Activated CD8-positive, alpha-beta T cell treated with anti-CD3 and anti-CD28 coated beads for 36 hours (primary cell): ENCODE results near the gene PRKG1. TPM values are rescaled to one million over a fixed set of nuclear protein-coding genes. Genes with fewer than 3 reads are reported as not detected.

Source experiments
- ATAC-seq: fragments of 200-7000 bp; cut with Tn5 transposase; one replicate; pipeline ENCODE4 v1.10.0; 2021; ENCODE audit warnings: mild to moderate bottlenecking, moderate library complexity
- CTCF ChIA-PET: fragments of 350-600 bp; sonication (Branson Sonifier 250); formaldehyde crosslinking; loops from one replicate; lab custom pipeline; 2021; ENCODE audit warnings: antibody characterized with exemption; lab: Charles Lee
- POLR2A ChIA-PET: fragments of 350-600 bp; sonication (Branson Sonifier 250); formaldehyde crosslinking; loops from one replicate; lab custom pipeline; 2021; ENCODE audit warnings: antibody characterized with exemption; lab: Charles Lee
- DNase-seq: peaks from one replicate; pipeline ENCODE4 v3.0.0-alpha.2; 2020
- H3K27ac Mint-ChIP-seq: one replicate; pipeline ENCODE4 v1.8.0; 2021; ENCODE audit warnings: mild to moderate bottlenecking, mixed read lengths
- H3K27me3 Mint-ChIP-seq: one replicate; pipeline ENCODE4 v1.8.0; 2021; ENCODE audit warnings: mixed read lengths
- H3K36me3 Mint-ChIP-seq: one replicate; pipeline ENCODE4 v1.8.0; 2021; ENCODE audit warnings: low read depth, mixed read lengths
- H3K4me1 Mint-ChIP-seq: one replicate; pipeline ENCODE4 v1.8.0; 2021; ENCODE audit warnings: low read depth, mixed read lengths
- H3K4me3 Mint-ChIP-seq: one replicate; pipeline ENCODE4 v1.8.0; 2021; ENCODE audit warnings: mild to moderate bottlenecking, moderate library complexity, mixed read lengths
- H3K9me3 Mint-ChIP-seq: one replicate; pipeline ENCODE4 v1.8.0; 2021; ENCODE audit warnings: mixed read lengths
- intact Hi-C: fragments of 100-400 bp; cut with micrococcal nuclease; formaldehyde crosslinking; loops from one replicate; pipeline ENCODE4 v1.10.0; 2022
- total RNA-seq, 2 experiments: library from RNA; stranded (reverse); gene quantifications; one replicate each; pipeline ENCODE4 v1.2.3, GENCODE V29; 2021
- TF ChIP-seq, protein P1 (sequence below): fragments of 200-600 bp; IDR thresholded peaks from one replicate; pipeline ENCODE4 v1.8.0; 2022; ENCODE audit warnings: antibody characterized with exemption, mild to moderate bottlenecking

The PRKG1 gene
- total RNA-seq, 2 experiments from 2014 or later = not detected

DNA sequence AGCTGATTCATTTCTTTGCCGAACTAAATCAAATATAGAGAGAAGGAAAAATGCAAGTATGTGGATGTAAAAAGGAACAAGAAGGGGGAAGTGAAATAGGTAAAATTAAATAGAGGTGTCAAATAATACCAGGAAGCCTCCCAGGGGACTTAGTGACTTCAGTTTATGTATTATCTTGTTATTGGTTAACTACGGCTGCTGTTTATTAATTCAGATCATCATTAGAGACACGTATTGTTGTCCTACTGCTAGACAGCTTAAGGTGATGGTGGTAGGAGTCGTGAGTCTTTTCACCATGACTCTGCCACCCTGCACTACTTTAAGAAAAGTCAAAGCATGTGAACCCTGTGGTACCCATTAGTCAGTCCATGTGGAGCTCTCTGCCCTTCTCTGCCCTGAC lies 289.1 kb downstream of the PRKG1 start:
- Mint-ChIP-seq H3K9me3 (no peaks in the 10 kb centered on the region), H3K27ac (no peak overlapping the region), H3K4me3 (no peak overlapping the region), H3K36me3 (no peaks in the 10 kb centered on the region), H3K4me1 (no peaks in the 10 kb centered on the region), H3K27me3 (peaks cover 2% of the 10 kb centered on the region)
- intact Hi-C loops = no loop called here
- ATAC-seq = no peak
- POLR2A ChIA-PET = no interaction called here
- CTCF ChIA-PET = interaction anchor here (1.4 kb wide), 1 partner anchor 14 kb away, joined by 3 read pairs; no protein-coding TSS in a partner anchor
- TF ChIP-seq, protein P1, sequence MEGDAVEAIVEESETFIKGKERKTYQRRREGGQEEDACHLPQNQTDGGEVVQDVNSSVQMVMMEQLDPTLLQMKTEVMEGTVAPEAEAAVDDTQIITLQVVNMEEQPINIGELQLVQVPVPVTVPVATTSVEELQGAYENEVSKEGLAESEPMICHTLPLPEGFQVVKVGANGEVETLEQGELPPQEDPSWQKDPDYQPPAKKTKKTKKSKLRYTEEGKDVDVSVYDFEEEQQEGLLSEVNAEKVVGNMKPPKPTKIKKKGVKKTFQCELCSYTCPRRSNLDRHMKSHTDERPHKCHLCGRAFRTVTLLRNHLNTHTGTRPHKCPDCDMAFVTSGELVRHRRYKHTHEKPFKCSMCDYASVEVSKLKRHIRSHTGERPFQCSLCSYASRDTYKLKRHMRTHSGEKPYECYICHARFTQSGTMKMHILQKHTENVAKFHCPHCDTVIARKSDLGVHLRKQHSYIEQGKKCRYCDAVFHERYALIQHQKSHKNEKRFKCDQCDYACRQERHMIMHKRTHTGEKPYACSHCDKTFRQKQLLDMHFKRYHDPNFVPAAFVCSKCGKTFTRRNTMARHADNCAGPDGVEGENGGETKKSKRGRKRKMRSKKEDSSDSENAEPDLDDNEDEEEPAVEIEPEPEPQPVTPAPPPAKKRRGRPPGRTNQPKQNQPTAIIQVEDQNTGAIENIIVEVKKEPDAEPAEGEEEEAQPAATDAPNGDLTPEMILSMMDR = no peak
- DNase-seq = no peak

DNA sequence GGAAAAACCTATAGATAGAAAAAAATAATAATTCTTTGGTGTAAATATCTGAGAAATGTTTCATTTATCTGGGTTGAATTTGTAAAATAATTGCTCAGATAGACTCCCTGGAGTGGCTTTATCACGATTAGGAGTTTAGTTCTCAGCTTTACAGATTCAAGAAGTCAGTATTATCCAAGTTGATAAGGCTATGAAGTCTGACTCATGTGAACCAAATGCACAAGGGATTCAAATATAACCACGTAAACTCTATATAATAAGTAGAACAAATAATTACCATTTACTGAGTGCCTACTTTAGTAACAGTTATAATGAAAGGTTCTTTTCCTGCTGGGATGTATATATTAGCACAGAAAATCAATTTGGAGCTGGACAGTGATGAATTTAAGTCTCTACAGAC lies 290.4 kb downstream of the PRKG1 start:
- ChIA-PET CTCF (interaction anchor here (1.4 to 1.6 kb wide), 2 partner anchors 13 to 19 kb away, joined by 3 read pairs; no protein-coding TSS in a partner anchor), POLR2A (no interaction called here)
- Mint-ChIP-seq H3K4me3 (no peak overlapping the region), H3K27ac (no peak overlapping the region), H3K27me3 (peaks cover 2% of the 10 kb centered on the region), H3K36me3 (no peaks in the 10 kb centered on the region), H3K4me1 (no peaks in the 10 kb centered on the region), H3K9me3 (no peaks in the 10 kb centered on the region)
- no peak for ATAC-seq
- DNase-seq = no peak
- TF ChIP-seq, protein P1 = no peak
- intact Hi-C loops = no loop called here

DNA sequence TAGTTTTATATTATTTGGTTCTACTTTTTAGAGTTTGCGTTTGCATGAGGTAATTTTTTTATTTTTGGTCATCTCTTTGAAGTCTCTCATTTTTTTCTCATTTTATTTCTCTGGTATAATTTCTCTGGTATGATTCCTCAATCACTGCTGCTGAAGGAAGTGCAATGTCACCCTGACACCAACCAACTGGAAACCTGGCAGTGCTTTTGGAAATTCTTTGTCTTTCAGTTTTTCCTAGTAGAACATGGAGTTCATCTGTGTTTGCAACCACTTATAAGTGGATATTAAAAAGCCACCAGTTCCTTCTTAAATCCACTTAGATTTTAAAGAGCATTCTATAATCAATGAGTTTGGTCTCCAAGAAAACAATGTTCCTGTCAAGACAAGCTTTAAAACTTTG lies 291.8 kb downstream of the PRKG1 start:
- H3K27me3 Mint-ChIP-seq = peaks cover 2% of the 10 kb centered on the region
- ChIA-PET POLR2A (no interaction called here), CTCF (no interaction called here)
- H3K36me3 Mint-ChIP-seq = no peaks in the 10 kb centered on the region
- TF ChIP-seq, protein P1 = no peak
- no peak overlapping the region for H3K4me3 Mint-ChIP-seq
- H3K4me1 Mint-ChIP-seq = no peaks in the 10 kb centered on the region
- no peak overlapping the region for H3K27ac Mint-ChIP-seq
- intact Hi-C loops = no loop called here
- DNase-seq (no peak), ATAC-seq (no peak)
- no peaks in the 10 kb centered on the region for H3K9me3 Mint-ChIP-seq

DNA sequence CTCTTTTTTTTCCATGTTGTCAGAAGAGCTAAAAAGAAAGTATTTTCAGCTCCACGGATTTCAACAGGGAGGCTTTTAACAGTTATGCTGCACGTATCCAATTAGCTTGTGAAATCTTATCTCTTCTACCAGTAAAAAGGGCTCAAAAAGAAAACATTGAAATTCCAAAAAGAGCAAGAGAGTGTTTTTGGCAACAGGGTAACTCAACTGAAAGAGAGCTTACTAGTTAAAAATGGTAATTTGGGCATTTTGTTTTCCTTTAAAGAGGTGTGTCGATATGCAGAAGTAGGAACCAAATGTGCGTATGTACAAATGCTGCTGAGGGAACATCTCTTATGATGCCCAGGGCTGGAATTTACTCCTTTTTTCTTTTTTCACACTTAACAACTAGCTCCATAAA lies 292.8 kb downstream of the PRKG1 start:
- ChIA-PET POLR2A (no interaction called here), CTCF (no interaction called here)
- no peak for DNase-seq
- intact Hi-C loops = no loop called here
- Mint-ChIP-seq H3K4me3 (no peak overlapping the region), H3K4me1 (no peaks in the 10 kb centered on the region), H3K27ac (no peak overlapping the region), H3K27me3 (peaks cover 2% of the 10 kb centered on the region), H3K9me3 (no peaks in the 10 kb centered on the region), H3K36me3 (no peaks in the 10 kb centered on the region)
- ATAC-seq = no peak
- TF ChIP-seq, protein P1 = no peak

DNA sequence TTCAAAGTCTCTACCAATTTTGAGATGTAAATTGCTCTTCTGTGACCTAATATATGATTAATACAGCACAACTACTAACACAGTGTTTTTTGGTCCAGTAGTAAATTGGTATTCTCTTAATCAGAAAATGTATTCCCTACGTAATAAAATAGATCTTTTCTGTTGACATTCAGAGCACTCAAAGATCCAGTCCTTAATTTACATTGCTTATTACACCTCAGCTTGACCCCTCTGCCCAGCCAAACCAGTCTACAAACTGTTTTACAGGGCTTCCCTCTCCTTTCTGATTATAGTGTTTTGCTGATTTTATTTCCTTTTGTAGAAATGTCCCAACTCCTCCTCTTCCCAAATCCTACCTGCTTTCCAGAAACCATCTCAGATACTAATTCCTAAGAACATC lies 293.4 kb downstream of the PRKG1 start:
- DNase-seq (no peak), ATAC-seq (no peak)
- TF ChIP-seq, protein P1 = no peak
- Mint-ChIP-seq H3K27ac (no peak overlapping the region), H3K36me3 (no peaks in the 10 kb centered on the region), H3K27me3 (peaks cover 2% of the 10 kb centered on the region), H3K4me1 (no peaks in the 10 kb centered on the region), H3K4me3 (no peak overlapping the region), H3K9me3 (no peaks in the 10 kb centered on the region)
- intact Hi-C loops = no loop called here
- CTCF ChIA-PET = no interaction called here
- POLR2A ChIA-PET = no interaction called here
